ENCODE measurements around the gene MEGF6. TPM values are rescaled to one million over a fixed set of nuclear protein-coding genes. Genes with fewer than 3 reads are reported as not detected.

The MEGF6 gene
- total RNA-seq, 1 donor from 2014 or later: 9.5 TPM

GRCh38 chr1:3466366-3467075, 144.8 kb downstream of the MEGF6 start:
- Histone ChIP-seq H3K27ac (replicated peaks) (no peak overlapping the region), H3K36me3 (no peaks in the 10 kb centered on the region), H3K27me3 (ENCODE audit: low read depth) (no peaks in the 10 kb centered on the region), H3K4me3 (no peak overlapping the region), H3K4me1 (peaks cover 6% of the 10 kb centered on the region), H3K9me3 (replicated peaks) (no peaks in the 10 kb centered on the region)
- no peak for DNase-seq
- TF ChIP-seq CTCF (IDR thresholded peaks at IDR 0.05; ENCODE audit: borderline replicate concordance): no peak
- intact Hi-C loops (cut with micrococcal nuclease): no loop called here

- H3K27me3 ChIP-seq (ENCODE audit: low read depth): no peaks in the 10 kb centered on the region
- peaks cover 5% of the 10 kb centered on the region for H3K4me1 ChIP-seq
- intact Hi-C loops (cut with micrococcal nuclease): no loop called here
- no peaks in the 10 kb centered on the region for H3K9me3 ChIP-seq (replicated peaks)
- no peaks in the 10 kb centered on the region for H3K36me3 ChIP-seq
- TF ChIP-seq CTCF (IDR thresholded peaks at IDR 0.05; ENCODE audit: borderline replicate concordance): no peak
- no peak overlapping the region for H3K4me3 ChIP-seq
- H3K27ac ChIP-seq (replicated peaks): no peak overlapping the region
- no peak for DNase-seq
These were observed 145.4 kb downstream of the MEGF6 start for GRCh38 chr1:3465935-3466321.

DNA sequence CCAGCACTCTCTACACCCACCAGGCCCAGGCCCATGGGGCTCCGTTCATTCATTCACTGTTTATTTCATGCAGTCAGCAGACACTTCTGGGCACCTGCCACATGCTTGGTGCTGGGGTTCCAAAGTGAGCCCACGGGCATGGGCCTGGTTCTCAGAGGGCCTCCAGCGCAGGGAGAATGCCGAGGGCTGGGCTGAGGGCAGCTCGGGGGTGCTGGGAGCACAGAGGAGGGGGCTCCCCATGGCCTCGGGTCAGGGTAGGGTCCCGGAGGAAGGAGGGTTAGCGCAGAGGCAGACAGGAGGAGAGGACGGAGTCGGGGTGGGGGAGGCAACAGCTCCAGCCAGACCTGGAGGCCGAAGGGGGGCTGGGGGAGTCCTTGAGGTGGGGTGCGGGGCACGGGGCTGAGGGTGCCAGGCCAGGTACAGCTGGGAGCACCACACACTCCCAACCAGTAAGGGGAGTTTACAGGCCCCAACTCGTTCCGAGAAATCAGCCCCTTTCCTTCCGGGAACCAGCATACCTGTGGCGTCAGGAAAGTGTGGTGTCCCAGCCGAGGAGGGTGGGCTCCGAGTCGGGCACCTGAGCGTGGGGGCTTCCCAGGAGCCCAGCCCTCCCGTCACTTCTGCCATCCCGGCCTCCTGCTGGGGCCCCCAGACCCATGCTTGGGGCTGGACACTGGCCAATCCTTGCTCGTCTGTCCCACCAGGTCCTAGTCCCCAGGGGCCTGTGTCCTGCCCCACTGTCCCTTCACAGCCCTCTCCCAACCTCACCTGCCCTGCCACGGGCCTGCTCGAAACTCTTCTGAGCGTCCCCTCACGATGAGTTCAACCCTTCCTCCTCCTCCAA, 146.0 kb downstream of the MEGF6 start:
- intact Hi-C loops (cut with micrococcal nuclease): no loop called here
- no peaks in the 10 kb centered on the region for H3K36me3 ChIP-seq
- peaks cover 11% of the 10 kb centered on the region for H3K4me1 ChIP-seq
- DNase-seq: peak; percentile 7
- H3K27ac ChIP-seq (replicated peaks): no peak overlapping the region
- H3K4me3 ChIP-seq: no peak overlapping the region
- no peak for TF ChIP-seq CTCF (IDR thresholded peaks at IDR 0.05; ENCODE audit: borderline replicate concordance)
- no peaks in the 10 kb centered on the region for H3K9me3 ChIP-seq (replicated peaks)
- H3K27me3 ChIP-seq (ENCODE audit: low read depth): no peaks in the 10 kb centered on the region

- intact Hi-C loops (cut with micrococcal nuclease): no loop called here
- no peak for TF ChIP-seq CTCF (IDR thresholded peaks at IDR 0.05; ENCODE audit: borderline replicate concordance)
- no peaks in the 10 kb centered on the region for H3K36me3 ChIP-seq
- DNase-seq: peak; percentile 11
- no peak overlapping the region for H3K4me3 ChIP-seq
- H3K27ac ChIP-seq (replicated peaks): no peak overlapping the region
- peaks cover 17% of the 10 kb centered on the region for H3K4me1 ChIP-seq
- no peaks in the 10 kb centered on the region for H3K9me3 ChIP-seq (replicated peaks)
- H3K27me3 ChIP-seq (ENCODE audit: low read depth): no peaks in the 10 kb centered on the region
These were observed 146.7 kb downstream of the MEGF6 start for GRCh38 chr1:3464649-3465025.

- Histone ChIP-seq H3K27ac (replicated peaks) (no peak overlapping the region), H3K27me3 (ENCODE audit: low read depth) (no peaks in the 10 kb centered on the region), H3K4me1 (peaks cover 23% of the 10 kb centered on the region), H3K36me3 (no peaks in the 10 kb centered on the region), H3K4me3 (no peak overlapping the region), H3K9me3 (replicated peaks) (no peaks in the 10 kb centered on the region)
- intact Hi-C loops (cut with micrococcal nuclease): no loop called here
- no peak for TF ChIP-seq CTCF (IDR thresholded peaks at IDR 0.05; ENCODE audit: borderline replicate concordance)
- DNase-seq: peak; percentile 6
These were observed 147.2 kb downstream of the MEGF6 start for GRCh38 chr1:3463891-3464648.
